Adrenal gland (tissue), 5 donors: ENCODE data around the gene MIER2.

Experiments
- CTCF ChIP-seq, 6 experiments: fragments of 450-650 bp in 4 of 6; fragments of 200-600 bp in 2 of 6; sonication (generic) in 1 of 6; IDR thresholded peaks; 1 replicate in 5 of 6; 2 replicates in 1 of 6; pipeline versions ENCODE4 v1.5.1 to v1.8.0; 2016 to 2021; ENCODE audit warnings: antibody characterized with exemption in 6 of 6, mild to moderate bottlenecking in 2 of 6, moderate library complexity in 1 of 6
- POLR2A ChIP-seq, 2 donors: fragments of 450-650 bp; IDR thresholded peaks; one replicate each; pipeline ENCODE4 v1.6.1; 2017; ENCODE audit warnings: antibody characterized with exemption in 2 of 2, mild to moderate bottlenecking in 2 of 2, moderate library complexity in 1 of 2
- donor health status: DM: no; HTN: no; CAD: no.

GRCh38 chr19:273393-273792, 71.2 kb downstream of the MIER2 start:
- no peak for TF ChIP-seq CTCF (IDR thresholded peaks at IDR 0.05)
- no peak for TF ChIP-seq POLR2A (IDR thresholded peaks at IDR 0.05)
